GM20000 (cell line): ENCODE results near the gene CEP43.

Source experiments
- DNase-seq: peaks from one replicate; pipeline ENCODE4 v3.0.0; 2012; ENCODE audit warnings: low spot score
- TF ChIP-seq, protein P1 (sequence below): IDR thresholded peaks from 2 replicates; pipeline ENCODE4 v1.5.1; 2012; ENCODE audit warnings: mild to moderate bottlenecking, control low read depth; ENCODE audit errors: extremely low read depth, missing control alignments

The CEP43 gene

GRCh38 chr6:167020206-167020605 is 21.0 kb downstream of the CEP43 start:
- TF ChIP-seq, protein P1, sequence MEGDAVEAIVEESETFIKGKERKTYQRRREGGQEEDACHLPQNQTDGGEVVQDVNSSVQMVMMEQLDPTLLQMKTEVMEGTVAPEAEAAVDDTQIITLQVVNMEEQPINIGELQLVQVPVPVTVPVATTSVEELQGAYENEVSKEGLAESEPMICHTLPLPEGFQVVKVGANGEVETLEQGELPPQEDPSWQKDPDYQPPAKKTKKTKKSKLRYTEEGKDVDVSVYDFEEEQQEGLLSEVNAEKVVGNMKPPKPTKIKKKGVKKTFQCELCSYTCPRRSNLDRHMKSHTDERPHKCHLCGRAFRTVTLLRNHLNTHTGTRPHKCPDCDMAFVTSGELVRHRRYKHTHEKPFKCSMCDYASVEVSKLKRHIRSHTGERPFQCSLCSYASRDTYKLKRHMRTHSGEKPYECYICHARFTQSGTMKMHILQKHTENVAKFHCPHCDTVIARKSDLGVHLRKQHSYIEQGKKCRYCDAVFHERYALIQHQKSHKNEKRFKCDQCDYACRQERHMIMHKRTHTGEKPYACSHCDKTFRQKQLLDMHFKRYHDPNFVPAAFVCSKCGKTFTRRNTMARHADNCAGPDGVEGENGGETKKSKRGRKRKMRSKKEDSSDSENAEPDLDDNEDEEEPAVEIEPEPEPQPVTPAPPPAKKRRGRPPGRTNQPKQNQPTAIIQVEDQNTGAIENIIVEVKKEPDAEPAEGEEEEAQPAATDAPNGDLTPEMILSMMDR = no peak
- DNase-seq = peak; percentile 56

GRCh38 chr6:167027308-167027707 is 28.1 kb downstream of the CEP43 start:
- TF ChIP-seq, protein P1 = no peak
- DNase-seq = no peak

GRCh38 chr6:167027772-167028171 is 28.6 kb downstream of the CEP43 start:
- no peak for DNase-seq
- TF ChIP-seq, protein P1 = no peak

- TF ChIP-seq, protein P1 = no peak
Observed at GRCh38 chr6:167030222-167031072, 31.2 kb downstream of the CEP43 start.

DNA sequence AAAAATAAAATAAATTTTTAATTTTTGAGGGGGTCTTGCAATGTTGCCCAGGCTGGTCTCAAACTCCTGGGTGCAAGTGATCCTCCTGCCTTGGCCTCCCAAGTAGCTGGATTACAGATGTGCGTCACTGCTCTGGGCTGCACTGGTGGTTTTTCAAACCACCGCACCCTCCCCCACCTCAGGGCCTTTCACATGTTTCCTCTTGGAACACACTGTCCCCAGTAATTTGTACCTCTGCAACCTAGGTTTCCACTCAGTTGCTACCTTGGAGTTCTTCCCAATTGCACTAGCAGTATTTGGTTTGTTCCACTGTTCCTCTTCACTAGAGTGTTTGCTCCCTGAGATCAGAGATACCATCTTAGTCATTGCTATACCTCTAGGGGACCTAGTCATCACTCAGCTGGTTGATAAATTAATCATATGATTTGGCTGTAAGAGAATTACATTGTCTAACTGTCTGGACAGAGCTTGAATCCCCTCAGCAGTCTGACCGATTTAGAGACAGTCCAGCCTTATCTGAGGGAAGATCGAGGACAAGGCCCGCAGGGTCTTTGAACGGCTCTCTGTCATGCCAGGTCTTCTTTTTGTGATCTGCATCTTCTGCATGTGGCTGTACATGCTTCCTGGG is 32.0 kb downstream of the CEP43 start:
- DNase-seq = no peak
- TF ChIP-seq, protein P1 = no peak

More at GRCh38 chr6:167030222-167031072, 31.2 kb downstream of the CEP43 start:
- no peak for DNase-seq

- TF ChIP-seq, protein P1 = no peak
Observed at GRCh38 chr6:167034056-167034455, 34.9 kb downstream of the CEP43 start.

GRCh38 chr6:167037762-167038161 is 38.6 kb downstream of the CEP43 start:
- TF ChIP-seq, protein P1 = no peak
- DNase-seq = no peak

More at GRCh38 chr6:167034056-167034455, 34.9 kb downstream of the CEP43 start:
- DNase-seq = no peak
